ENCODE results near the gene PAK6.

PAK6 gene

DNA sequence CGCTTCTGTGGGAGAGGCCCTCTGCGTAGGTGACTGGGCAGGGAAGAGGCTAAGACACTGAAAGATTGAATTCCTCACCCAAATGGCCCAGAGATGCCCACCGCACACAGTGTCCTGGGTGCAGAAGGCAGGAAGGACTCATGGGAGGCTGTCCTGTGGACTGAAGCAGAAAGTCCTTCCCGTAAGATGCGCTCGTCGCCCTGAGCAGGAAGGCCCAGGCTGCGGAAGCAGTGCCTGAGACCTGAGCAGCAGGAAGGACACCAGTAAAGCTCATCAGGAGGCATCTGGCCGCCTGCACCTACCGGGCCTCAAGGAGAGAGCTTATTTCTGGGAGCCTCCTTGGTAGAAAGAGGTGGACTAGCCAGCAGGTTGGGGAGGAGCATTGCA lies 3.3 kb downstream of the PAK6 start:
- no peak for DNase-seq

DNA sequence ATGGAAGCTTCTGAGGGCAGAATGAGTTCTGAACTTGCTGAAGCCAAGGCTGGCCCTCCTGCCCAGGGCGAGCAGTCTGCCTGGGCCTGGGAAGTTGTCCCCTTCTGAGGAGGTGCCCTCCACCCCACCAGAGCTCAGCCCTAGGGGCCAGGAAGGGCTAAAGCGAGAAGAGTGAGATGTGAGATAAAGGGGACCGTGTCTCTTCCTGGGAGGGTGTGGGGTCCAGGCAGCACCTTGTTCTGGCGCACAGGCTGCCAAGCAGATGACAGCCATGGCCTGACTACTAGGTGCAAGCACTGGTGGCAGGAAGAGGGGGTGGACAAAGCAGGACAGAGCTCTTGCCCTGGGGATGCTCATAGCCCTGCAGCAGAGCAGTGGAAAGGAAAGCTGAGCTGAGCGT lies 3.7 kb downstream of the PAK6 start:
- DNase-seq, result no peak

DNA sequence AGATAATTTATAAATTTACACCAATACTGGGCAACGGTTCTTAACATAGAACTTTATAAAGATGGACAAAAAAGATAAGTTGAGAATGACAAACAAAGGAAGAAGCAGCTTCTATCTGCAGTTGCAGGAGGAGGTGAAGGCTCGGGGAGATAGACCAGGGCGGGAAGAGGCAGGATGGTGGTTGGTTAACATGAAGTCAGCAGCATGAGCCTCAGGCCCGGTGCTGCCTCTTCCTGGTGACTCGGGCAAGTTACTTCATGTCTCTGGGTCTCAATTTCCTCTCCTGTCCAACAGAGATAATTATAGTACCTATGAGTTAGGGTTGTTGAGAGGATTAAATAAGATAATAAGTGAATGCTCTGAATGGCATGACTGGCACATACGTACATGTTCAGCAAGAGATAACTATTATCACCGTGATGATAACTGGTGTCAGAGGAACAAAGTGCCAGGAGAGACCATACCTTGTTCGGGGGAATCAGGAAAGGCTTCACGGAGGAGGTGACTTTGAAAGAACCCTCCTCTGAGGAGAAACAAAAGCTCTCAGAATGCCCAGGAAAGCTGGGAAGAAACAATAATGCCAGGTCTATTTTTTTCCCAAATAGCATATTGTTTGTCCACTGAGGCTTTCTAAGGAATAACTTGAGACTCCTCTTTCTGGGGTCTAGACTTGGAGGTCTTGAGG lies 4.4 kb downstream of the PAK6 start:
- no peak for DNase-seq

DNA sequence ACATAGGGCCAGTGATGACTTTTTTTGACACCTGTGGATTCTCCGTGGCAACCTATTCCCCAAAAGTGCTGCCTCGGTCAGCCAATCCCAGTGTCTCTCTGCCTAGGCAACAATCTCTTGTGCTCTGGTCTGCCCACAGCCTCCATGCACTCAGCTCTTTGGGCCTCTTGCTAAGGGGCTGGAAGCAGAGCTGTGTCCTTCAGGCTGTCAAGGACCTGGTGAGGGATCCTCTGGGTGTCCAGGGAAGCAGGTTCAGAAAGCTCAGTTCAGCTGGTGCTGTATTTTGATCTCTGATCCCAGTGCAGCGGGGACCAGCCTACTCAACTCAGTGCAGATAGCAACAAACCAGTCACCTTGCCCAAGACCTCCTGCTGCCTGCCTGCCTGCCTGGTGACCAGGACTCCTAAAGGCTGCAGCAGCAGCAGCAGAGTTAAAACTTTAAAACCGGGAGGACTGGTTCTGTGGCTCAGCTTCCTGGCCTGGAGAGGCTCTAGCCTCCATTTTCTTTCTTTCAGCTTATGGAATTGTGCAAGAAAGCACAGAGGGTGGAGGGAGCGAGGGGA lies 6.2 kb downstream of the PAK6 start:
- DNase-seq, result no peak

DNA sequence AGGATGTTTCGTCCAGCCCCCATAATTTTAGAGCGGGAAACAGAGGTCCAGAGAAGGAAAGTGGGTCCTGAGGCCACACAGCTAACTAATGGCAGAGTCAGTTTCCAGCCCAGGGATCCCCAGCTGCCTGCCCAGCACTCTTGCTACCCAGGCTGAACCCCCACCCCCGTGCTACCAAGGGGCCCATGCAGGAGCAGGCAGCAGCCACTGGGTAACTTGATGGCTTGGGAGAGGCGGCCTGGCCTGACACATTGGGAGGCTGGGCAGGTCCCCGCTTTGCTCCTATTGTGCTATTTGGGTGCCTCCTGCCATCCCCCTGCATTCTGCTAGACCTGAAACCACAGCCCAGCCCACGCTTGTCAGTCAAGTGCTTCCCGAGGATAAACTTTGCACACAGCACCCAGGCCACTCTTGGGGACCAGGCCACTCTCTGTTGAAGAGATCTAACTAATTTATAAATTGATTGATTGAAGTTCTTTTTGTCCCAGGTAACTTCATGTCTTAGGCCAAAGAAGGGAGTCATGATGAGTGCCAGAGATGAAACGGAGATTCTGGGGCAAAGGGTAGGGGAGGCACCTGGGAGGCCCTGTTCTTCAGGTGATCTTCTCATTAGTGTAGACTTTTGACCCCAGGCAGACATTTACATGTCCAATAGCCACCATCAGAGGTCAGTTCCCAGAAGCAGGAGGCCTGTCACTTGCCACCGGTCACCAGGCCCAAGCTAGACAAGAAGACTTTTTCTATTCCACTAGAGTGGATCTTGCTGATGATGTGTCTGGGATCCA lies 7.0 kb downstream of the PAK6 start:
- no peak for DNase-seq

DNA sequence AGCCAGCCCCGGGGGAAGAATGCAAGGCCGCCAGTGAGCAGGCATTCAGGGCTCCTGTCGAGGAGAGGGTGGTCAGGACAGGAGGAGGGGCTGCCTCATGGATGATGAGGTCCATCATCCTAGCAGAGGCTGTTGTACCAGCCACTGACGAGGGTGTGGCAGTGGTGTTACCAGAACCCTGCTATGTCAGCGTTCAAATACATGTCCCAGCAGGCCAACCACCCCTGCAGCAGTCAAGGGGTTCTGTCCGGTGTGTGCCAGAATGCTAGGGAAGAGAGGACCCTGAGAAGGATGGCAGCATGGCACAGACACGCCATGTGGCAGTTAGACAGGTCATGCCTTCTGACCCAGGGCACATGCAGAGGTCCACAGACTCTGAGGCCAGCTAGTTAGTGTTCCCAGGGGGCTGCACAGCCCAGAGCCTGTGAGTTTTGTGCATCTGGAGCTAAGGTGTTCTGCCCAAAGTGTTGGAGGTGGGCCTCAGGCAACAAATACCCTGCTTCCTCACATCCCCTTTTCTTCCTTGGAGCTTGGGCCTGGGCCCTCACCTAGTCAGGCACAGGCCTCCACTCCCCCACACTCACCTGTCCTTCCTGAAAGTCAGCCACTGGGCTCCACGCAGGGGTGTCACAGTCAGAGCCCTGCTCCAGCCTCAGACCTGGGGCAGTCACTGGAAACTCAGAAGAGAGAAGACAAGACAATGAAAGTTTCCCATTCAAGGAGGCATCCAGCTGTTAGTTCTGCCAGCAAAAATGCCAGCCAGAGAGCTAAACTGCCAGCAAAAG lies 7.8 kb downstream of the PAK6 start:
- DNase-seq, result no peak

DNA sequence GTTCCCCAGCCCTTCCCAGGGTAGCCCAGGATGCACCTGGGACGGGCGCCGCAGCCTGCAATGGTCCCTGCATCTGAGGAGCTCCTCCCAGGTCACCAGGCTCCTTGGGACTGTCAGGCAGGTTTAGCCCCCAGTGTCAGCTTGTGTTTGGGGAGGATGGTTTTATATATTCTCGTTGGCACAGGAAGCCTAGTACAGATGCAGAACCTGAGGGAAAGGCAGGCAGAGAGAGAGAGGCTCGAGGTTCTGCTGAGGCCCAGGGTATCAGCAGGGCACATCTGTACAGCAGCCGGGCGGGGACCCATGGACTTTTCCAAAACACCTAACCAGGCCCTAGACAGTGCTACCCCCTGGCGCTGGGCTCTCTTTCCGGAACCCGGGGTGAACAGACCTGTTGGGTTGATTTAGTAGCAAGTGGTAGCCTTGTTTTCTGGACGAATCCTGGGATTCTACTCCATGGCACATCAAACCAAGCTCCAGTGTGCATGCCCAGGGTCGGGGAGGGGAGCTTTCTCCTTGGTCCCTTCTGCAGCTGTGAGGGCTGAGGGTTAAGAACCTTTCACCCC lies 8.6 kb downstream of the PAK6 start:
- DNase-seq, result no peak

DNA sequence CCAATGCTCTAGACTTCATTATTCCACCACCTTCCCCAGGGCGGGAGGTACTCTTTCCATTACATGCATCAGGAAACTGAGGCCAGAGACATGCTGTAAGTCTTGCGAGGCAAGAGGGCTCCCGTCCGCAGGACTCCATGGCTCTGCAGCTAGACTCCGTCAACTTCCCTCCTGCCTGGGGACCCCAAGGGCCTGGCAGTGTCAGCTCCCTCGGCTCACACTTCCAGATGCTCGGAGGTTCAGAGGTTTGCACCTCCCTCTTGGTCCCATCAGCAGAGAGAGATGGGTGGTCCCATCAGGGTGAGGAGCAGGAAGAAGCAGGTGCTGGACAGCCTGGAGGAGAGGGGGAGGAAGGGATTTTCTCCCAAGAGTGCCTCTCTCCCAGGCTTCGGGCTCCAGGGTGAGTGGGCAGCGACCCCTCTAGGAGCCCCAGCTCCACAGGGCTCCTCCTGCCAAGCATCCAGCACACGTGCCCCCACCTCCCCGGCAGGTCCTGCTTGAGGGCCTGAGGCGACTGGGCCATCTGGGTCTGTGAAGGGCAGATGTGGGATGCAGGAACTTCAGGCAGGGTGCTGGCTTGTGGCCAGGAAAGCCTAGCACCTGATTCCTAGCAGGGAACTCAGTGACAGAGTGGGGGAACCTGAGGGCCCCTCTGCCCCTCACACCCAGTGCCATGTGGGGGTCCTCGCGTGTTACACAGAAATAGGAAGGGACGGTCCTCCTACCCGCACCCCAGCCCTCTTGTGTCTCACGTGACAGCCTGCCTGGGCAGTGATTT lies 9.3 kb downstream of the PAK6 start:
- DNase-seq, result no peak

DNA sequence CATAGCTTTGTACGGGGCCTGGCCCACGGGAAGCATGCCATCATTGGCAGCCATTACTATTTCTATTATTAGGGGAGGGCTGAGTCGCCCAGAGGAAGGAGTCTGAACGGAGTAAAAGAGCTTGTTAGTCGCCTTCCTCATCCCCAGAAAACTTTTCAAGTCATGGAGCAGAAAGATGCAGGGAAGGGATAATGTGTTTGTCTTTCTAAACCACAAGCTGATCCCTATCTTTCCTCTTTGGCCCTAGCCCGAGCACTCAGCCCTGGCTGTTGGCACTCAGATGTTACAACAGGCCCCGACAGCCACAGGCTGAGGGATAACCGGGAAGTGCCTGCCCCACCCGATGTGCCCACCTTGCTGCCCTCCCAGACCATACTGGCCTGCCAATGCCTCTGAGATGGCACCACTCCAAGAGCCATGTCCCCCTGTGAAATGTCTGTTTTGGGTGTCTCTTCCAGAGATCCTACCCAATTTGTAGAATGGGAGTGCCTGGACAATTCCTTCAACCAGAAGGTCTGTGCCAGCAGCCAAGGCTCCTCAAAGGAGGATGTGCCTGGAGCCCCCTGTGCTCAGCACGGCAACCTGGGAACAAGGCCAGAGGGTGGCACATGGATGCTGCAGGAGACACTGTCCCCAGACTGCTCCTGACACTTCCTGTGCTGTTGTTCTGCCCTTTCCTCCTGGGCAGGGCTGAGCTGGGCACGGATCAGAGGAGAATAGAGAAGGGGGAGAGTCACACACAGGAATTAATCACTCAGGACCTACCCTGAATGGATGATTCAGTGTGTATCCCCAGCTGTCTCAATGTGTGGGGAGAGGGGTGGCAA lies 10.8 kb downstream of the PAK6 start:
- no peak for DNase-seq

DNA sequence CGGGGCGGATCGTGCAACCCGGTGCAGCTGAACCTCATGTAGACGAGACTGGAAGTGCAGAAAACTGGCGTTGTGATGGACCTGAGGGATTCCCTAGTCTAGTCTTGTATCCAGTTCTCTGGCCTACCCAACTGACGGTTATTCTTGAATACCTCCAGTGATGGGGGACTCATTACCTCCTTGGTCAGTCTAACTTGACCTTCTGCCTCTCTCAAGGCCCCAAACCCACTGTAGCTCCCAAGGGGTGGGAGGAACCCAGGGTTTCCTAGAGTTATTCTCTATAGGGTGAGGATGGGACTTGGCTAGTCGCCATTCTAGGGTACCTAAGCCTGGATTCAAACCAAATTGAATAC lies 11.4 kb downstream of the PAK6 start:
- no peak for DNase-seq

DNA sequence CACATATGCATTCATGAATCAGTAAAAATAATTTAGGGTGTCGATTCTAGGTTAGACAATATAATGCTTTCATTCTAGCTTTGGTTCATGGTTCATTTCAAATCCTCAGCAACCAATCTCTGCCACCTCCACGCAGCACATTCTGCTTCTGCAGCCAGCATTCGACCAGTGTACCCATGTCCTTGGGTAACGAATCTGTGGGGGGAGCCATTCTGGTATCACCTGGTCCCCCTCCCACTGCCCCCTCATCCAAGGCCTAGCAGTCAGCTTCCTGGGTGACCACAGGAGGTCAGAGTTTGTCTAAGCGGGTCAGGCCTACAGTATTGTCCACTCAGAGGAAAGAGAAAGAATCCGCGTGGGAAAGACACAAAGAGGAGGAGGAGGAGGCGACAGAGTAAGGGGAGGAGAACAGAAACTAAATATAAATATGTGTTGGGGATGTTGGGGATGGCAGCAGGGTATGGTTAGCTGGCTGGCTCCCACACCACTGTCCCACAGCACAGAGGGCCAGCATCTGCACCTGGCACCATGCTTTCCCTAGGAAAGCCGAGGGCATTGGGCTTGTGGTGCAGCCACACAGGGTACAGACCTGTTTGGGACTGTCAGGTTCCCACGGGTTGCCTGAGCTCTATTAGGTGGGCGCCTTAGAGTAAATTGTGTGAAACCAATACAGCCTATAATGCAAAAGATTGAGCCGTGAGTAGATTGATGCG lies 12.1 kb downstream of the PAK6 start:
- no peak for DNase-seq

DNA sequence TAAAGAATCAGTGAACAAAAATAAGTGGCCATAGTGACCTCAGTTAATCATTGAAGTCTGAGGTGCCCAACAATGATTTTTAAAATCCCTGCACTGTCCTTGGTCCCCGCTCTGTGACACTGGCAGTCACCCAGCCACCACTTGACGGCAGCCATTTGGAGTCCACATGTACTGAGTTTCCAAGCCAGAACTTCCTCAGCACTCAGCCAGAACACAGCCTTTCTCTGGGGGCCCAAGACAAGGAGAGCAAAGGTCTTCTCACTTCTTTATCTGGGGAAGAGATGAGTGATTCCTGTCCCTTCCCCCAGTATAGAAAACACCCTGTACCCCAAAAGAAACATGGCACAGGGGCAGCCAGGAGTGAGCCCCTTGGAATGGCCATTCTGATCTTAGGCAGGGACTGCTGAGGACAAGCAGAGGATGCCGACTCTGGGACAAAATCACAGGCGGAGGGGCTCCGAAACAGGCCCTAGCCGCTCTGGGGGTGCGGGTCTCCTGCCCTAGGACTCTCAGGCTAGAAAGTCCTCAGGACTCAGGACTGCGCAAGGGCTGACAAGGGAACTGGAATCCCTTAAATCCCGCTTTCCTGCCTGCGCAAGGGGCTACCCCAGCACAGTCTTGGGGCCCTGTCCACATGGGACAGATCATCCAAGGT lies 12.8 kb downstream of the PAK6 start:
- no peak for DNase-seq

DNA sequence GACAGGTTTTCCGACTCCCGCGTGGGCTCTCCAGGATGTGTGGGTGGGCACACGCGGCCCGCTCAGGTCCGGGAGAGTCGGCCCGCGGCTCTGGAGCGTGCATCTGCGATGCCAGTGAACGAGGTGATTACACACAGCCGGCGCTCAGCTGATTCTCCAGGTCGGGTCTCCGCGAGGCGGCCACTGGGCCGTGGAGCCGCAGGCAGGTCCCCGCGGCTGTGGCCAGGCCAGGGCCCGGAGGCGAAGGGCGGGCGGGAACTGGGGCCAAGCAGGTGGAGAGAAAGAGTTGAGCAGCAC lies 13.2 kb downstream of the PAK6 start:
- DNase-seq, result no peak

DNA sequence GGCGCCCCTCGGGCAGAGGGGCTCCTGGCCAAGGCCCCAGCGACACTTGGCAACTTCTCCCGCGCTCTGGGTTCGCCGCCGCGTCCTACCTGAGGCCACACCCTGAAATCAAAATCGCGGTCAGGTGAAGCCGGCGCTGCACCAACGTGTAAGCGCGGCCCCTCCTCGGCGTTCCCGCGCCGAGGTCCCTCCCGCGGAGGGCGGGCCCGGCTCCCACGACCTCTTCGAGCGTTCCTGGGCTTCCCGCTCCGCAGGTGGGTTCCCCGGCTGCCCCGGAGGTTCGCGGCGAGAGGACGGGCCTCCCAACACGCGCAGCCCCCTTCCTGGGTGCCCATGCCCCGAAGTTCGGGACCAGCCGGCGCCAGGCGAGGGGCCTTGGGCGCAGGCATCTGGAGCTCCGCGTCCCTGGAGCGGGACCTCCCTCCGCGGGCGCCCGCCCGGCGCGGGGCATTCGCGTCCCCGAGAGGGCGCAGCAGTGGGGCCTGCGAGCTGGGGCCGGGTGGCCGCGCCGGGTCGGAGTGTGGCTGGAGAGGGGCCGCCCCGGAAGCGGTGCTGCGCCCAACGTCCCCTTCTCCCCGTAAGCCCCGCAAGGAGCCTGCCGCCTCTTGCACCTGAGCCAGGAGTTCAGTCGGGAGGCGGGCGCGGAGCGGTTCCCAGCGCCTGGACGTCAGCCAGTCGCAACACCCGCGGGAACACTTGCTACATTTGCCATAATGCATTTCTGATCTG lies 13.7 kb downstream of the PAK6 start:
- DNase-seq, result no peak

DNA sequence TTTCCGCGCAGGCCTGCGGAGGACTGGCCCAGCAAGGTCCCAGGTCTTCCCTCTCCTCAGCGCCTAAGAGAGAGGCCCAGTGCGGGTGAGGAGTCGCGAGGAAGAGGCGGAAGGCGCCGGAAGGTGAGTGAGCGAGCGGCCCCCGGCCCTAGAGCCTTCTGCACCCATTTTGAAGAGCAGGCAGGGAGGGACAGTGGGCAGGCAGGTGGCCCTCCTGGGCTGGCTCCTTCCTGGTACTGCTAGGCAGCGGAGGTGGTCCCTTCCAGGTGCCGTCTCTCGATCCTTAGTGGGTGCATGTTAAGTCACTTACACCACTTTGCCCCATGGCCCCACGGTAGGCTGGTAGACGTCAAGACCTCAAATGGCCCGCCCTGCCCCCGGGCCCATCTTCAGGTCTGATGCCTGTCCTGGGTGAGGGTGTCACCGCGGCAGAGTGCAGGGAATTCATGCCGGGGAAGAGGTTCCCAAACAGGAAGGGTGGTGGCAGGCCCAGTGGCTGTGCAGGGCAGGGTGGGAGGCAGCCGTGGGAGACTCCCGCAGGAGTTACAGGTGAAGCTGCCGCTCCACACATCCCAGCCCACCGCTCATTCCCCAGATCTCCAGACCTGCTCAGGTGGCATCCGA lies 14.4 kb downstream of the PAK6 start:
- DNase-seq, result no peak

DNA sequence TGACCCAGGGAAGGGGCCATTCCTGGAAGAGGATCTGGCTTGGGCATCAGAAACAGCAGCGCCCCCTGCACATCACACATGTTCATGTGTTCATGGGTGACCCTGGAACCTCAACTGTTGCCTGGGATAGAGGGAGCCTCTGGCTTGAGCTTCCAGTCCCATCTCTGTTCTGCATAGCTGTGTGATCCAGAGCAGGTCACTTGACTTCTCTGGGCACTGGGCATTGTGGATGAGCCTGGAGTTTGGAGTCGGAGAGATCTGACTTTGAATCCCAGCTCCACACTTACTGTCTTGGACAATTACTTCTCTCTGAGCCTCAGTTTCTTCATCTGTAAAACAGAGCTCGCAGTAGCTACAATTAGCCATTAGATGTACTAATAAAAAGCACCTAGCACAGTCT lies 15.6 kb downstream of the PAK6 start:
- DNase-seq, result no peak

DNA sequence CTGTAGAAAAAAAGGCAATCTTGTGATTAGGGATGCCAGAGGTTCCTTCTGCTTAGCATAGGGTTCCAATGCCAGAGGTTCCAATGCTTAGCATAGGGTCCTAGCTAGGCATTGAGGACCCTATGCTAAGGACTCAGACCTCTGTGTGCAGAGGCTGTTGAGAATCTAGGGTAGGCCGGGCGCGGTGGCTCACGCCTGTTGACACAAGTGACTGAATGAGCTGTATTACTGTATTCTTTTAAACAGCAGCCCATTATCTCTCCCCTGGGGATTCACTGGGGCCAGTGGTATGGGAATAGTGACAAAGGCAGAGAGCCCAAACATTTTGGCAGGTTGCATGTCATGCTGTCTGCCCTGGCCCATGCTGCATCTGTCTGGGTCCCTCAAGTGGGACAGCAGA lies 16.2 kb downstream of the PAK6 start:
- no peak for DNase-seq

DNA sequence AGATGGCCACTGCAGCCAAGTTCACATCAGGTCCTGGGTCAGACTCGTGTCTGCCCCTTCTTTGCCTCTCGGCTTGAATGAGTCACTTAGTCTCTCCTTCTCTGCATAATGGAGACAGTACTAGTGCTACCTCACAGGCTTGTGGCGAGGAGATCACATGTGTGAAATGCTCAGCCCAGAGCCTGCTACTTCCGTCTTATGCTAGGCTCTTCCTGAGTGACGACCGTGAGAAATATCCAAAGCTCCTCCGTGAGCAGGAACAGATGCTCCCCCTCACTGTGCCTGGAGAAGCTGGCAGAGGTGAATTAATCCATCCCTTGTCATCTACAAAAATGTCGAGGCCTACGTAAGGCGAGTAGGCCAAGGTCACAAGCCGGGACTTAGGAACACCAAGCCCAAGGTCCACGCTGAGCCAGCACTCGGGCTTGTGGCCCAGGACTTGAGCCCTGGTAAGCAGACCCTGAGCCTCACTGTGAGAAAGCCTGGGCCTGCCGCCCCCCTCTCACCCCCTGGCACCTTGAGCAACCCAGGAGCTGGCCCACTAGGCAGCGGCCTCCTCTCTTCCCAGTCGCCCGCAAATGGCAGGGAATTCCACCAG lies 17.9 kb downstream of the PAK6 start:
- no peak for DNase-seq

Data from KG1 (cell line).